ENCODE data around the gene SERTAD4.
"Not testable (repeated sequence)": the region's sequence is repeated elsewhere in the genome, so short reads cannot be mapped to it uniquely, and the experiment has no call there.

SERTAD4 gene

GRCh38 chr1:210232511-210233215, at the start of gene SERTAD4:
TSS of gene SERTAD4 (plus strand) at chr1:210232796. CDS start at chr1:210237961, 5,165 bp downstream.
- DNase-seq (ENCODE audit: low read depth): no peak

- no peak for DNase-seq (ENCODE audit: low read depth)
Measured at GRCh38 chr1:210185063-210185462, 47.5 kb upstream of the SERTAD4 start.

GRCh38 chr1:210187849-210188606, 44.6 kb upstream of the SERTAD4 start:
- DNase-seq (ENCODE audit: low read depth): peak; percentile 40

- no peak for DNase-seq (ENCODE audit: low read depth)
Measured at GRCh38 chr1:210189426-210189825, 43.2 kb upstream of the SERTAD4 start.

GRCh38 chr1:210195635-210196160, 36.9 kb upstream of the SERTAD4 start:
- DNase-seq (ENCODE audit: low read depth): no peak

- DNase-seq (ENCODE audit: low read depth): not testable (repeated sequence)
Measured at GRCh38 chr1:210196266-210196665, 36.3 kb upstream of the SERTAD4 start.

GRCh38 chr1:210198840-210199239, 33.8 kb upstream of the SERTAD4 start:
- DNase-seq (ENCODE audit: low read depth): no peak

- no peak for DNase-seq (ENCODE audit: low read depth)
Measured at GRCh38 chr1:210200124-210200736, 32.4 kb upstream of the SERTAD4 start.

- no peak for DNase-seq (ENCODE audit: low read depth)
Measured at GRCh38 chr1:210201681-210202080, 30.9 kb upstream of the SERTAD4 start.

- no peak for DNase-seq (ENCODE audit: low read depth)
Measured at GRCh38 chr1:210207597-210208450, 24.8 kb upstream of the SERTAD4 start.

GRCh38 chr1:210213335-210213734, 19.3 kb upstream of the SERTAD4 start:
- DNase-seq (ENCODE audit: low read depth): no peak

GRCh38 chr1:210214573-210215409, 17.8 kb upstream of the SERTAD4 start:
- no peak for DNase-seq (ENCODE audit: low read depth)

- DNase-seq (ENCODE audit: low read depth): no peak
Measured at GRCh38 chr1:210217482-210217881, 15.1 kb upstream of the SERTAD4 start.

GRCh38 chr1:210218047-210218446, 14.5 kb upstream of the SERTAD4 start:
- no peak for DNase-seq (ENCODE audit: low read depth)

GRCh38 chr1:210222340-210223006, 10.1 kb upstream of the SERTAD4 start:
- no peak for DNase-seq (ENCODE audit: low read depth)

- no peak for DNase-seq (ENCODE audit: low read depth)
Measured at GRCh38 chr1:210223226-210223904, 9.2 kb upstream of the SERTAD4 start.

GRCh38 chr1:210228158-210228557, 4.4 kb upstream of the SERTAD4 start:
- DNase-seq (ENCODE audit: low read depth): no peak

- DNase-seq (ENCODE audit: low read depth): no peak
Measured at GRCh38 chr1:210230149-210230695, 2.4 kb upstream of the SERTAD4 start.

- no peak for DNase-seq (ENCODE audit: low read depth)
Measured at GRCh38 chr1:210231846-210232510, 618 bp upstream of the SERTAD4 start.

Data from GM04503 (cell line).